Activated naive CD4-positive, alpha-beta T cell treated with anti-CD3 and anti-CD28 coated beads for 36 hours (primary cell): ENCODE measurements around the gene PRKAA1. TPM values are rescaled to one million over a fixed set of nuclear protein-coding genes. Genes with fewer than 3 reads are reported as not detected.
A peak's percentile ranks its signal among the peaks of the same experiment; 100 is the strongest.

Experiments
- CTCF ChIA-PET: fragments of 350-600 bp; sonication (Branson Sonifier 250); formaldehyde crosslinking; loops from one replicate; lab custom pipeline; 2021; ENCODE audit warnings: antibody characterized with exemption; lab: Charles Lee
- DNase-seq: peaks from one replicate; pipeline ENCODE4 v3.0.0-alpha.2; 2020
- H3K27ac Mint-ChIP-seq: one replicate; pipeline ENCODE4 v1.8.0; 2021; ENCODE audit warnings: mild to moderate bottlenecking, mixed read lengths
- H3K27me3 Mint-ChIP-seq: one replicate; pipeline ENCODE4 v1.8.0; 2021; ENCODE audit warnings: low read depth, mixed read lengths
- H3K36me3 Mint-ChIP-seq: one replicate; pipeline ENCODE4 v1.8.0; 2021; ENCODE audit warnings: low read depth, mixed read lengths
- H3K4me1 Mint-ChIP-seq: one replicate; pipeline ENCODE4 v1.8.0; 2021; ENCODE audit warnings: low read depth, mixed read lengths
- H3K4me3 Mint-ChIP-seq: one replicate; pipeline ENCODE4 v1.8.0; 2021; ENCODE audit warnings: mild to moderate bottlenecking, moderate library complexity, mixed read lengths
- H3K9me3 Mint-ChIP-seq: one replicate; pipeline ENCODE4 v1.8.0; 2021; ENCODE audit warnings: mixed read lengths
- intact Hi-C: fragments of 100-400 bp; cut with micrococcal nuclease; formaldehyde crosslinking; loops from one replicate; pipeline ENCODE4 v1.15.1; 2023
- total RNA-seq, 2 experiments: library from RNA; stranded (reverse); gene quantifications; one replicate each; pipeline ENCODE4 v1.2.3, GENCODE V29; 2021

The PRKAA1 gene
- 10 to 100 TPM; 52.6 to 58.6 TPM for total RNA-seq

GRCh38 chr5:40798012-40798800 lies at the start of gene PRKAA1:
TSS of gene PRKAA1 (minus strand) at chr5:40798374. CDS start at chr5:40798189, 185 bp downstream.
- intact Hi-C loops, result loop anchor here (1.0 kb wide), 4 partner anchors 37 to 849 kb away; partner anchors contain the start of genes RPL37 and TTC33
- peaks cover 41% of the 10 kb centered on the region for H3K4me1 Mint-ChIP-seq
- CTCF ChIA-PET, result interaction anchor here (0.9 to 2.0 kb wide), 4 partner anchors 11 to 35 kb away, joined by 3 to 6 read pairs (median 5); no protein-coding TSS in a partner anchor

GRCh38 chr5:40847525-40847924 lies 49.4 kb upstream of the PRKAA1 start:
- CTCF ChIA-PET, result no interaction called here
- intact Hi-C loops, result no loop called here
- Mint-ChIP-seq H3K9me3 (no peaks in the 10 kb centered on the region), H3K27me3 (peaks cover 6% of the 10 kb centered on the region), H3K4me3 (no peak overlapping the region), H3K27ac (no peak overlapping the region), H3K4me1 (no peaks in the 10 kb centered on the region), H3K36me3 (no peaks in the 10 kb centered on the region)
- no peak for DNase-seq

More at GRCh38 chr5:40798012-40798800, at the start of gene PRKAA1:
- peaks cover 2% of the 10 kb centered on the region for H3K27me3 Mint-ChIP-seq
- peak within 1 kb of the TSS; percentile 88 for H3K4me3 Mint-ChIP-seq
- H3K9me3 Mint-ChIP-seq, result no peaks in the 10 kb centered on the region
- peak; percentile 85 for DNase-seq
- H3K27ac Mint-ChIP-seq, result peak within 1 kb of the TSS; percentile 85
- peaks cover 14% of the 10 kb centered on the region for H3K36me3 Mint-ChIP-seq

- intact Hi-C loops, result no loop called here
- Mint-ChIP-seq H3K4me3 (no peak overlapping the region), H3K36me3 (no peaks in the 10 kb centered on the region), H3K9me3 (no peaks in the 10 kb centered on the region), H3K27me3 (peaks cover 6% of the 10 kb centered on the region), H3K4me1 (peaks cover 4% of the 10 kb centered on the region), H3K27ac (no peak overlapping the region)
- CTCF ChIA-PET, result no interaction called here
- no peak for DNase-seq
These were observed 48.2 kb upstream of the PRKAA1 start for GRCh38 chr5:40846371-40846770.

GRCh38 chr5:40844565-40844964 lies 46.4 kb upstream of the PRKAA1 start:
- H3K9me3 Mint-ChIP-seq, result no peaks in the 10 kb centered on the region
- peaks cover 6% of the 10 kb centered on the region for H3K4me1 Mint-ChIP-seq
- intact Hi-C loops, result loop anchor here (5.0 kb wide), 1 partner anchor 33 kb away; no protein-coding TSS in a partner anchor
- DNase-seq, result no peak
- H3K4me3 Mint-ChIP-seq, result no peak overlapping the region
- CTCF ChIA-PET, result no interaction called here
- H3K27ac Mint-ChIP-seq, result no peak overlapping the region
- H3K27me3 Mint-ChIP-seq, result peaks cover 8% of the 10 kb centered on the region
- no peaks in the 10 kb centered on the region for H3K36me3 Mint-ChIP-seq

- Mint-ChIP-seq H3K27ac (no peak overlapping the region), H3K36me3 (no peaks in the 10 kb centered on the region), H3K4me1 (peaks cover 11% of the 10 kb centered on the region), H3K4me3 (no peak overlapping the region), H3K27me3 (peaks cover 8% of the 10 kb centered on the region), H3K9me3 (no peaks in the 10 kb centered on the region)
- DNase-seq, result no peak
- CTCF ChIA-PET, result interaction anchor here (0.9 to 1.0 kb wide), 2 partner anchors 9 to 37 kb away, joined by 3 to 4 read pairs; no protein-coding TSS in a partner anchor
- intact Hi-C loops, result loop anchor here (5.0 kb wide), 1 partner anchor 35 kb away; no protein-coding TSS in a partner anchor
These were observed 44.2 kb upstream of the PRKAA1 start for GRCh38 chr5:40842351-40842750.

GRCh38 chr5:40841068-40841805 lies 43.1 kb upstream of the PRKAA1 start, which contains the start of gene CARD6:
TSS of gene CARD6 (plus strand) at chr5:40841367. CDS start at chr5:40841383, 16 bp downstream.
- H3K4me1 Mint-ChIP-seq, result peaks cover 11% of the 10 kb centered on the region
- peaks cover 8% of the 10 kb centered on the region for H3K27me3 Mint-ChIP-seq
- H3K27ac Mint-ChIP-seq, result peak within 1 kb of the TSS; percentile 77
- peak within 1 kb of the TSS; percentile 76 for H3K4me3 Mint-ChIP-seq
- no peak for DNase-seq
- H3K9me3 Mint-ChIP-seq, result no peaks in the 10 kb centered on the region
- H3K36me3 Mint-ChIP-seq, result no peaks in the 10 kb centered on the region
- intact Hi-C loops, result loop anchor here (5.0 kb wide), 1 partner anchor 36 kb away; no protein-coding TSS in a partner anchor
- CTCF ChIA-PET, result interaction anchor here (0.9 kb wide), 1 partner anchor 38 kb away, joined by 3 read pairs; no protein-coding TSS in a partner anchor

- intact Hi-C loops, result loop anchor here (5.0 to 10.0 kb wide), 2 partner anchors 261 to 1037 kb away; partner anchors contain the start of gene OXCT1
- Mint-ChIP-seq H3K4me3 (no peak overlapping the region), H3K36me3 (peaks cover 20% of the 10 kb centered on the region), H3K27me3 (peaks cover 2% of the 10 kb centered on the region), H3K4me1 (peaks cover 26% of the 10 kb centered on the region), H3K27ac (no peak overlapping the region), H3K9me3 (no peaks in the 10 kb centered on the region)
- CTCF ChIA-PET, result interaction anchor here (0.6 to 1.0 kb wide), 2 partner anchors 433 to 1124 kb away, joined by 3 to 4 read pairs; no protein-coding TSS in a partner anchor
- no peak for DNase-seq
These were observed 39.9 kb upstream of the PRKAA1 start for GRCh38 chr5:40838086-40838485.

GRCh38 chr5:40834849-40835787 lies 36.9 kb upstream of the PRKAA1 start, which contains the start of gene RPL37:
TSS of gene RPL37 (minus strand) at chr5:40835222. CDS start at chr5:40835185, 37 bp downstream.
- Mint-ChIP-seq H3K4me3 (peak within 1 kb of the TSS; percentile 100), H3K27me3 (no peaks in the 10 kb centered on the region), H3K9me3 (no peaks in the 10 kb centered on the region), H3K4me1 (peaks cover 48% of the 10 kb centered on the region), H3K36me3 (peaks cover 48% of the 10 kb centered on the region), H3K27ac (peak within 1 kb of the TSS; percentile 100)
- peak; percentile 96 for DNase-seq
- CTCF ChIA-PET, result no interaction called here
- intact Hi-C loops, result loop anchor here (1.0 to 10.0 kb wide), 12 partner anchors 37 to 1633 kb away; partner anchors contain the start of genes OXCT1, PRKAA1, PTGER4 and RIMOC1

- no peaks in the 10 kb centered on the region for H3K27me3 Mint-ChIP-seq
- intact Hi-C loops, result loop anchor here (2.0 to 10.0 kb wide), 6 partner anchors 156 to 1632 kb away; partner anchors contain the start of genes OXCT1 and PTGER4
- H3K36me3 Mint-ChIP-seq, result peaks cover 55% of the 10 kb centered on the region
- DNase-seq, result peak; percentile 24
- CTCF ChIA-PET, result no interaction called here
- peak overlapping the region; percentile 100 for H3K27ac Mint-ChIP-seq
- H3K9me3 Mint-ChIP-seq, result no peaks in the 10 kb centered on the region
- peaks cover 53% of the 10 kb centered on the region for H3K4me1 Mint-ChIP-seq
- peak overlapping the region; percentile 100 for H3K4me3 Mint-ChIP-seq
These were observed 36.2 kb upstream of the PRKAA1 start for GRCh38 chr5:40834391-40834848.

GRCh38 chr5:40833712-40834229 lies 35.6 kb upstream of the PRKAA1 start:
- H3K4me1 Mint-ChIP-seq, result peaks cover 59% of the 10 kb centered on the region
- H3K36me3 Mint-ChIP-seq, result peaks cover 62% of the 10 kb centered on the region
- DNase-seq, result no peak
- H3K27me3 Mint-ChIP-seq, result no peaks in the 10 kb centered on the region
- H3K4me3 Mint-ChIP-seq, result peak overlapping the region; percentile 100
- H3K9me3 Mint-ChIP-seq, result no peaks in the 10 kb centered on the region
- CTCF ChIA-PET, result interaction anchor here (1.1 to 1.2 kb wide), 2 partner anchors 36 to 45 kb away, joined by 3 to 5 read pairs; partner anchors contain the start of gene PRKAA1
- H3K27ac Mint-ChIP-seq, result peak overlapping the region; percentile 100
- intact Hi-C loops, result loop anchor here (2.0 to 10.0 kb wide), 6 partner anchors 155 to 1631 kb away; partner anchors contain the start of genes OXCT1 and PTGER4
